Body of pancreas (tissue), 4 donors: ENCODE measurements around the gene ELOVL3. TPM values are rescaled to one million over a fixed set of nuclear protein-coding genes. Genes with fewer than 3 reads are reported as not detected.

Experiments used
- ATAC-seq: fragments of 150-250 bp; one replicate; pipeline ENCODE4 v1.9.1; 2016
- DNase-seq, 4 donors: peaks; one replicate each; pipeline ENCODE4 v3.0.0-alpha.2; 2019
- H3K27ac ChIP-seq, 4 donors: fragments of 200-600 bp; sonication (generic); 1 replicate in 3 of 4; 2 replicates in 1 of 4; pipeline versions ENCODE4 v1.5.1 to v1.6.1; 2016 to 2019; ENCODE audit warnings: mild to moderate bottlenecking in 1 of 4, mixed read lengths in 1 of 4, moderate library complexity in 1 of 4
- H3K27me3 ChIP-seq, 2 donors: fragments of 200-600 bp; sonication (generic); one replicate each; pipeline ENCODE4 v1.6.0; 2016; ENCODE audit warnings: mild to moderate bottlenecking in 1 of 2
- H3K36me3 ChIP-seq, 2 donors: fragments of 200-600 bp; sonication (generic); replicated peaks in 1 of 2; 2 replicates each; pipeline ENCODE4 v1.5.1; 2016; ENCODE audit warnings: low read depth in 2 of 2; ENCODE audit not compliant: insufficient read depth in 1 of 2
- H3K4me1 ChIP-seq: fragments of 200-600 bp; sonication (generic); one replicate; pipeline ENCODE4 v1.6.0; 2016
- H3K4me3 ChIP-seq, 2 donors: fragments of 200-600 bp; sonication (generic); 1 replicate in 1 of 2; 2 replicates in 1 of 2; pipeline ENCODE4 v1.5.1; 2016 to 2019
- H3K9me3 ChIP-seq, 3 donors: fragments of 200-600 bp; sonication (generic); 1 replicate in 2 of 3; 2 replicates in 1 of 3; pipeline ENCODE4 v1.5.1; 2016
- CTCF ChIP-seq, 7 experiments: fragments of 450-650 bp in 4 of 7; fragments of 200-600 bp in 3 of 7; sonication (generic) in 3 of 7; IDR thresholded peaks; one replicate each; pipeline ENCODE4 v1.5.1; 2016 to 2019; ENCODE audit warnings: antibody characterized with exemption in 7 of 7
- POLR2A ChIP-seq, 3 donors: fragments of 450-650 bp; IDR thresholded peaks; one replicate each; pipeline ENCODE4 v1.6.1; 2016; ENCODE audit warnings: antibody characterized with exemption in 3 of 3, mild to moderate bottlenecking in 2 of 3
- WGBS, 2 donors: methylation state at CpG; one replicate each; pipeline ENCODE4 v1.1.5; 2017; 5-methylcytosine and 5-hydroxymethylcytosine counted together
- intact Hi-C: fragments of 100-400 bp; cut with DNase I; formaldehyde crosslinking; loops from one replicate; pipeline ENCODE4 v1.15.1; 2023
- total RNA-seq, 2 donors: library from RNA; depleted of rRNA; stranded (reverse); fragments of >200 nt; gene quantifications; one replicate each; pipeline ENCODE4 v1.1.0, GENCODE V29; 2016

ELOVL3 gene
- total RNA-seq, 2 donors from 2014 or later = not detected

- no peaks in the 10 kb centered on the region for H3K9me3 ChIP-seq
- H3K27me3 ChIP-seq = no peaks in the 10 kb centered on the region
- H3K27ac ChIP-seq = no peak overlapping the region
- DNase-seq (no peak), ATAC-seq (no peak)
- WGBS, 2 donors = 65 to 70% methylated on average over 2 of the region's 2 CpGs
- no peak overlapping the region for H3K4me3 ChIP-seq
- intact Hi-C loops = no loop called here
- H3K4me1 ChIP-seq = no peaks in the 10 kb centered on the region
- no peaks in the 10 kb centered on the region for H3K36me3 ChIP-seq
- TF ChIP-seq POLR2A (IDR thresholded peaks at IDR 0.05) (no peak), CTCF (IDR thresholded peaks at IDR 0.05) (no peak)
These were observed 28.1 kb upstream of the ELOVL3 start for GRCh38 chr10:102198027-102198426.

- Histone ChIP-seq H3K9me3 (peaks cover 0 to 11% (median 0%) of the 10 kb centered on the region in 3 donors), H3K4me1 (no peaks in the 10 kb centered on the region), H3K27ac (no peak overlapping the region), H3K4me3 (no peak overlapping the region), H3K27me3 (no peaks in the 10 kb centered on the region), H3K36me3 (no peaks in the 10 kb centered on the region)
- intact Hi-C loops = no loop called here
- DNase-seq = no peak
- WGBS, 2 donors = 86% methylated on average over 5 to 28 of the region's 34 CpGs
- ATAC-seq = no peak
- TF ChIP-seq POLR2A (IDR thresholded peaks at IDR 0.05) (no peak), CTCF (IDR thresholded peaks at IDR 0.05) (no peak)
These were observed 25.1 kb upstream of the ELOVL3 start for GRCh38 chr10:102200751-102201640.

GRCh38 chr10:102202386-102202785 lies 23.7 kb upstream of the ELOVL3 start:
- Histone ChIP-seq H3K9me3 (peaks cover 0 to 11% (median 0%) of the 10 kb centered on the region in 3 donors), H3K4me1 (no peaks in the 10 kb centered on the region), H3K27me3 (no peaks in the 10 kb centered on the region), H3K27ac (no peak overlapping the region), H3K36me3 (no peaks in the 10 kb centered on the region), H3K4me3 (no peak overlapping the region)
- intact Hi-C loops = no loop called here
- WGBS, 2 donors = 40 to 60% methylated on average over 1 of the region's 1 CpG
- DNase-seq (no peak), ATAC-seq (no peak)
- TF ChIP-seq CTCF (IDR thresholded peaks at IDR 0.05) (no peak), POLR2A (IDR thresholded peaks at IDR 0.05) (no peak)

GRCh38 chr10:102208311-102209035 lies 17.6 kb upstream of the ELOVL3 start:
- TF ChIP-seq POLR2A (IDR thresholded peaks at IDR 0.05) (no peak), CTCF (IDR thresholded peaks at IDR 0.05) (no peak)
- H3K4me3 ChIP-seq = no peak overlapping the region
- peaks cover 0 to 11% (median 0%) of the 10 kb centered on the region in 3 donors for H3K9me3 ChIP-seq
- no peaks in the 10 kb centered on the region for H3K36me3 ChIP-seq
- H3K27ac ChIP-seq = no peak overlapping the region
- no peaks in the 10 kb centered on the region for H3K4me1 ChIP-seq
- intact Hi-C loops = no loop called here
- DNase-seq = no peak
- no peak for ATAC-seq
- no peaks in the 10 kb centered on the region for H3K27me3 ChIP-seq
- 47 to 50% methylated on average over 5 of the region's 5 CpGs for WGBS, 2 donors
